Measurements from ENCODE around the gene ZNF319. TPM values are rescaled to one million over a fixed set of nuclear protein-coding genes. Genes with fewer than 3 reads are reported as not detected.
A peak's percentile ranks its signal among the peaks of the same experiment; 100 is the strongest.

ZNF319 gene
- polyA plus RNA-seq, 1 donor: 8.0 TPM

- no peak for DNase-seq
These were observed 36.5 kb upstream of the ZNF319 start for GRCh38 chr16:58036943-58037342.

- no peak for DNase-seq
These were observed 35.1 kb upstream of the ZNF319 start for GRCh38 chr16:58035356-58036170.

- DNase-seq: no peak
These were observed 34.3 kb upstream of the ZNF319 start for GRCh38 chr16:58034774-58035173.

- DNase-seq: no peak
These were observed 33.7 kb upstream of the ZNF319 start for GRCh38 chr16:58034128-58034685.

- no peak for DNase-seq
These were observed 32.3 kb upstream of the ZNF319 start for GRCh38 chr16:58032710-58033293.

- DNase-seq: no peak
These were observed 30.7 kb upstream of the ZNF319 start for GRCh38 chr16:58031016-58031800.

GRCh38 chr16:58030136-58030840 is 29.8 kb upstream of the ZNF319 start:
- no peak for DNase-seq

GRCh38 chr16:58029410-58029809 is 28.9 kb upstream of the ZNF319 start:
- DNase-seq: no peak

- DNase-seq: no peak
These were observed 28.1 kb upstream of the ZNF319 start for GRCh38 chr16:58028541-58029070.

GRCh38 chr16:58027916-58028455 is 27.5 kb upstream of the ZNF319 start:
- no peak for DNase-seq

- DNase-seq: no peak
These were observed 26.9 kb upstream of the ZNF319 start for GRCh38 chr16:58027161-58027915.

GRCh38 chr16:58026705-58027160 is 26.3 kb upstream of the ZNF319 start:
- DNase-seq: no peak

- peak; percentile 63 for DNase-seq
These were observed 25.8 kb upstream of the ZNF319 start for GRCh38 chr16:58026139-58026704.

- peak; percentile 67 for DNase-seq
These were observed 25.1 kb upstream of the ZNF319 start, which contains the start of gene MMP15 for GRCh38 chr16:58025351-58026138. TSS of gene MMP15 (plus strand) at chr16:58025754. CDS start at chr16:58026351, 597 bp downstream.

- DNase-seq: no peak
These were observed 24.2 kb upstream of the ZNF319 start for GRCh38 chr16:58024486-58025350.

GRCh38 chr16:58022601-58023371 is 22.3 kb upstream of the ZNF319 start:
- no peak for DNase-seq

- no peak for DNase-seq
These were observed 21.4 kb upstream of the ZNF319 start for GRCh38 chr16:58021661-58022551.
